ENCODE results near the gene STARD13.

STARD13 gene

GRCh38 chr13:33275916-33276315 lies 9.6 kb downstream of the STARD13 start:
- no peak for DNase-seq

DNA sequence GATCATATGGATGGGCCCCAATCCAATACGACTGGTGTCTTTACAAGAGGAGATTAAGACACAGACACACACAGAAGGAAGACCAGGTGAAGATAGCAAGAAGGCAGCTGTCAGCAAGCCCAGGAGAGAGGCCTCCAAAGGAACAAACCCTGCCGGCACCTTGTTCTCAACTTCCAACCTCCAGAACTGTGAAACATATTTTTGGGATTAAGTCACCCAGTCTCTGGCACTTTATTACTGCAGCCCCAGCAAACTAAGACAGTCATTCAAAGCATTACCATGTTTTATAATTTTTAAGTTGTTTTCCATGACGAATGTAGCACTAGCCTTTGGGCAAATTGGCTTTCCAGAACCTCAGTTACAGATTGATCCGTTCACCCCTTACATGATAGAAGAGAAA lies 11.3 kb downstream of the STARD13 start:
- DNase-seq = no peak

DNA sequence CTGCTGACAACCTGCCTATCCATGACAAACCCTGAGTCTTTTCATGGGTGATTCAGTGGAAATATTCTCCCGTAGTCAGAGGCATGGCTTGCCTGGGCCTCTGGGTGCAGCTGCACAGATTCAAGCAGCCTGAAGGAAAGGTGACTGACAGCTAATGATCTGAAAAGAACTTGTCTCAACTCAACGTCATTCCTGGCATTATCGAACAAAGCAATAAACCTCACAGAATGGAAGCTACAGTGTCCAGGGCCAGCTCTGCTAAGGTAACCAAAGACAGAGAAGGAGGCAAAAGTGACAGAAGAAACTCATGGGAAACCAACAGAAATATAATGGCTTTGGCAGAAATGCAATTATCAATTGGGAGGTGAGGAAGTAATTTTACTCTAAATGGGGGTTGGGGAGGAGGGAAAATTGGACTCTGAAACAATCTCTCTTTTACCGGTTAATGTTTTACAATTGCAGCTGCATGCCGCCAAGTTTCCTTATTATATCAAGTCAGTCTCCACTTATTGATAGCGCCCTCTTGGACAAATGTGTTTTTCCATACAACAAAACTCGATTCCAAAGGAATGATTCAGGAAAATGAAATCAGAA lies 12.9 kb downstream of the STARD13 start:
- DNase-seq = no peak

DNA sequence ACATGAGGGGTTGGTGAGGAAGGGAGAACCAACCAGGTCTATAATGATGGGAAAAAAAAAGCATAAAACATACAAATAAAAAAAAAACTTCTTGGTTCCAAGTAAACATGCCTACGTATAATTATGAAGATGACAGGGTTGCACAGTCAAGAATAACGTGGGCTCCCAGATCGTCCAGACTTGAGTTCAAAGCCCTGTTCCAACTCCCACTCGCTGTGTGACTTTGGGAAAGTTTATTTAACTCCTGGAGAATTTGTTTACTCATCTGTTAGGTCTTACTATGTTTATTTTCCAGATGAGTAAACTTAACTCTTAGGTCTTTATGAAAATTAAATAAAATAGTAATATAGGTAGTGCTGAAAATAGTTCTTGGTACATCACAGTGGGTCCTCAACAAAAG lies 13.8 kb downstream of the STARD13 start:
- DNase-seq = no peak

GRCh38 chr13:33270895-33271538 lies 14.5 kb downstream of the STARD13 start:
- no peak for DNase-seq

- no peak for DNase-seq
Observed at GRCh38 chr13:33265607-33266006, 19.9 kb downstream of the STARD13 start.

GRCh38 chr13:33265133-33265532 lies 20.4 kb downstream of the STARD13 start:
- DNase-seq = no peak

DNA sequence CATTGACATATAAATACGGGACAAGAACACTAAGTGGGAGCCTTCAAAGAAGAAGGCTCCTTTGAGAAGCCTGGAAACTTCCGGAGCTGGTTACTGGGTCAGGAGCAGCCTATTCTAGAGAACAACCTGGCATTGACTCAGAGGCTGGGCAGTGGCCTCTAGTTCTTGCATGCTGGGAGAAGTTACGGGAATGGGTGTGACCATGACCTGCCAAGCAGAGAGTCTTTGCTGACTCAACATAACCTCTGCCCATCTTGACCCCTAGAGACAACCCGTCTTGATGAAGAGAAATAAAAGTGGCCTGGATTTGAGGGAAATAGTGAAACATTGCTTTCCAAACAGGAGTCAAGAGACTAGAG lies 21.0 kb downstream of the STARD13 start:
- no peak for DNase-seq

DNA sequence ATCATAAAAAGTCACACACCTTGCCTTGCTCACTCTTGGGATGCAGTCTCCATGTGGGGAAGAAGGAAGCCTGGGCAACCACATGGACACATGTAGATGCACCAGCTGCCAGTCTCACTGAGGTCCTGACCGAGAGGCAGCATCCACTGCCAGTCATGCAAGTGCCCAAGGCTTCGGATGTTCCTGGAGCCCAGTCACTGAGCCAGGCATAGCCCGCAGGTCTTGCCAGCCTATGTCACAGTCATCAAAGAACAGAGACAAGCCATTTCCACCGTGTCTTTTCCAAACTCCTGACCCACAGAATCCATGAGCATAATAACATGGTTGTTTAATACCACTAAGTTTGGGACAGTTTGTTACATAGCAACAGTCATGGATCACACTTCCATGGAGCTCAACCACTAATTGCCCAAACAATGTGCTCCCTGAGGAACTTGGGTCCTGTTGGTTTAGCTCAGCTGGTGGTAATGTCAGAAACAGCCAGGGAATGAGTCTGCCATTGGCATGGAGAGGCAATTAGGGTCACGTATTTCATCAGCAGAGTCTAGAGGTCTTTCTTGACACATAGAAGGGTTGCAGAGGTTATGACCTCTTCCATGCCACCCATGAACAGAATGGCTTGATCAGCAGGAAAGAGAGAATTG lies 21.5 kb downstream of the STARD13 start:
- no peak for DNase-seq

DNA sequence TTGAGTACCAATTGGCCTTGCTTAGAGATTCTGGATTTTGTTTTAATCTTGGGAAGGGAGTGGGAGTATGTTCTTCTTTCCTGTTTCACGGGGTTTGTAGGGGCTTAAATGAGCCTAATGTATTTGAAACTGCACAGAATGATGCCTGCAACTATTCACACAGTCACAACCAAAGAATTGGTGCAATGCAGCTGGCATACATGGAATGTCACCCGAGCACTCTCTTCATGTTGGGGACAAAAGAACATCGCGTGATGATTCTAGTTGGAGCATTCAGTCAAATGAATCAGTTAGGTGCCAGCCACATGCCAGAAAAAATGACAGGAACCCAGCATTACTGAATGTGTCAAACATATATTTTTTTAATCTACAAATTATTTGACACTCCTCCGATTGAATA lies 22.1 kb downstream of the STARD13 start:
- DNase-seq = no peak

DNA sequence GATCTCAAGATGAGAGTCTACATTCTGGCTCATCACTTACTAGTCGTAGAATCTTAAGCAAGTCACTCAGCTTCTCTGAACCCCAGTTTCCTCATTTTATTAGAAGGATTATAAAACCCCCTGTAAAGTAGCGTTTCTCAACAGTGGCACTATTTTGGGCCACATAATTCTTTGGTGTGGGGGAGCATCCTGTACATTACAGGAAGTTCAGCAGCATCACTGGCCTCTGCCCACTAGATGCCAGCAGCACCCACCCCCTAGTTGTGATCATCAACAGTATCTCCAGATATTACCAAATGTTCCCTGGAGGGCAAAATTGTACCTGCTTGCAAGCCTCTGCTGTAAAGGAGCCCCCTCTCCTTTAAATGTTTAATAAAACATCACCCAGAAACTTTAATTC lies 22.6 kb downstream of the STARD13 start:
- DNase-seq = no peak

GRCh38 chr13:33262594-33262993 lies 23.0 kb downstream of the STARD13 start:
- DNase-seq = no peak

DNA sequence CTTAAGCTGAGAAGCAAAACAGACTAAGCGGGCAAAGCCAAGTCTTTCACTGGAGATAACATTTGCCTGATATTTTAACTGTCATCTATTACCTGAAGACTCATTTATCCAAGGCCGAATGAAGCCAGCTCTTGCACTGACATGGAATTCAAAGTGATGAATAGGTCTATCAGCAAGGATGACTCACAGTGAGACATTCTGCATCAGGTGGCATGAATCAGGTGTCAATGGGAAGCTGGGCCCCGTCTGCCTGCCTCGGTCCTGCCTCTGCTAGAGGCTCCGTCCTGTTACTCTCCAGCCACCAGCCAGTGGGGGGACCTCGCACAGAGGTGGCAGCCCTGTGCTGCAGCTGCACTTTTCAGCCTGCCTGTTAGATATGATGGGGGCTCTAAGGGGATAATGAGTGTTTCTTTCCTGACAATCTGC lies 23.5 kb downstream of the STARD13 start:
- no peak for DNase-seq

- no peak for DNase-seq
Observed at GRCh38 chr13:33261387-33262061, 24.0 kb downstream of the STARD13 start.

DNA sequence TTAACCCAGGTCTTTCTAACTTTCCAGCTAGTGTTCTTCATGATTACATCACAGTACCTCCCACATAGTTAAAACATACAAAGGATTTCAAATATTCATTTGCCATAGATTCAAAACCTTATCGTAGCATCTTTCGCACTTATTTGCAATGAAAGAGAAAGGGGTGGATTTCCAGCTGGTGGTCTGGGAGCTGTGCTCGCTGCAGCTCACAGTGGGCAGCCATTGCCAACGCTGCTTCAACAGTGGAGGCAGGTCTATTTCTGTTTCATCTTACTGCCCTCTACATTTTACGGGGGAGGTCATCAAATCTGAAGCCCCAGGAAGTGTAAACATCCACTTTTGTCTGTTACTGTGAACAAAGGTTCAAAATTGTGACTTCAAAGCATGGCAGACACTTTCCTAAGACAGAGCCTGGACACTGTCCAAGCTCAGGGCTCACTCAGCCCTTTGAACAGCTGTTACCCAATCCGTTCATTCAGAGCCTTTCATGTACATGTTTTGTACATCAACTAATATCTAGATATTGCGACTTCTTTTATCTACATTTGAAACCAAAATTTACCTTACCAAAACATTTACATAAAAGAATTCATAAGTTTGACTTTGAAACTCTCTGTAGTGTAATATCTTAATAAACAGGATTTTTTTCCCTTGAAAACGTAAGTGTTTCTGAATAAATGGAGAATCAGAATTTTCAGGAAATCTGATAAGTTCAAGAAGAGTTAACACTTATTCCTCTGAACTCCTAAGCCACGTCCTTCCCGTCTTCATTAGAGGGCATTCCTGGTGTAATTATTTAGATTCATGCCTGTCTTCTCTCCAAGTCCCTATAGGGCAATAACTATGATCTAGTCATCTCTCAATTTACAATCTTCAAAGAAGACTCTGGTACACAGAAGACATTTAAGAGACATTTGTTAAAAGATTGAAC lies 25.1 kb downstream of the STARD13 start:
- no peak for DNase-seq

- DNase-seq = no peak
Observed at GRCh38 chr13:33259296-33259695, 26.3 kb downstream of the STARD13 start.

DNA sequence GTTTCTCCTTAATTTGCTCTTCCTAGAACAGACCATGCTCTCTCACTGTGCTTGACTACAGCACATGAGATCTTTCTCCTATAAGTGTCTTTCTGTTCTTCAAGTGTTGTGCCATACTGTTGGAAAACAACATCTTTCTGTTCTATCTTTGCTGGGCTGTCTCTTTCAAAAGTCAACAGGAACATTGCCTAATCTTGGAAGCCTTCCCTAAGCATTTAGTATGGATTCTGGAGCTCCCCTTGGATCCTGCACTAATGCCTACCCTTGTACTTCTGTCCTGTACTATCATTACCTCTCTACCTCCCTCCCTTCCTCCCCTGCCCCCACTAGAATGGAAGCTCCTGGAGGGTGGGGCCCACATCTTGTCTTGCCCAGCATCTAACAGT lies 26.8 kb downstream of the STARD13 start:
- DNase-seq = no peak

GRCh38 chr13:33257841-33258807 lies 27.4 kb downstream of the STARD13 start:
- DNase-seq = no peak

DNA sequence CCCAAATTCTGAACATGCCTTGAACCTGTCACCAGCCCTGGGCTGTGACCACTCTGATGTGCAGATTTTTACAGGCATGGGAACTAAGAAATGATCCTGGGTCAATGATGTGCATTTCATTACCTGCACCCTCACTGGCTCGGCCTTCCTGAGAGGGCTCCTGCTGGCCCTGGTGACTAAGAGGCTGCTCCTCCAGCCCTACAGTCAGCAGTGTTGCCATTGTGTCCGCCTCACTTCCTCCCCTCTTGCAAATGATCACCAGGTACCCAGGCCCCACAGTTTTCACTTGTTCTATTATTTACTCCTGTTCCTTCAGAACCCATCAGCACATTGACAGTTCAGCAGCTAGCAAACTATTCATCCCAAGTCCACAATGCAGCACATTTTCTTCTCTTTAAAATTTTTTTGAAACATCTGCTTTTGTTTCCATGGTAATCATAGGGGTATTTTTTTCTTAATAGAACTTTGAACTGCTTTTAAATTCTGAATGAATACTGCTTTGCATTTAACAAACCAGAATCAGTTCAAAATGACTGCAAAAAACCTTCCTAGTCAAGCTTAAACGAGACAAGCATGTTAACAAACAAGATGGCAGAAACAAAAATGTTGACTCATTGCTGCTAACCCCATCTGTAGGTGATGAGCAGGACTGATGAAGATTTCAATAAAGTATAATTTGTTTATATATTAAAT lies 29.3 kb downstream of the STARD13 start:
- DNase-seq = no peak

DNA sequence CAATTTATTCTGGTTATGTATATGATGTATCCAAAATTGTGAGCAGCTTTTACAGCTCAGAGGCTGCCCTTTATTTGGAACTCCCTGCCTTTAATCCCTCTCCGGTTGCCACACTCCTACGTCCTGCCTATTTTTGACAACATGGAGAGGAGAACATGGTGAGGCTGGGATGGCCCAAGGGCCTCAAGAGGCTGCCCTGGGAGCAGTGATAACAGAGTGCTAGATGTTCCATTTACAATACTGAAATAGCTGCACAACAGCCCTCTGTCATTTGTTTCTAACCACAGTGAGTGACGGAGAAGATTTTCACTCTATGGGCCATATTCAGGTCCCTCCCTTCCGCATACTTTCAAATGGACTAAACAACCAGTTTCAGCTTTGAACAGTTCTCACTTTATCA lies 33.4 kb downstream of the STARD13 start:
- DNase-seq = no peak

- no peak for DNase-seq
Observed at GRCh38 chr13:33251131-33251661, 34.4 kb downstream of the STARD13 start.
